ENCODE data around the gene PSME3IP1. TPM values are rescaled to one million over a fixed set of nuclear protein-coding genes. Genes with fewer than 3 reads are reported as not detected.

Gene PSME3IP1
- total RNA-seq, 2 donors from 2014 or later: 26.7 to 32.9 TPM

- TF ChIP-seq POLR2A (IDR thresholded peaks at IDR 0.05) (no peak), CTCF (IDR thresholded peaks at IDR 0.05) (no peak)
- WGBS, 2 donors: 35 to 58% methylated on average over 1 of the region's 1 CpG
- H3K27ac ChIP-seq: no peak overlapping the region
- no peaks in the 10 kb centered on the region for H3K27me3 ChIP-seq
- DNase-seq (no peak), ATAC-seq (no peak)
- H3K36me3 ChIP-seq (replicated peaks in 1 of 2; ENCODE audit: insufficient read depth in 1 of 2, low read depth in 2 of 2): no peaks in the 10 kb centered on the region
- no peak overlapping the region for H3K4me3 ChIP-seq
- H3K4me1 ChIP-seq: no peaks in the 10 kb centered on the region
- no peaks in the 10 kb centered on the region for H3K9me3 ChIP-seq
- intact Hi-C loops (cut with DNase I): no loop called here
Measured at GRCh38 chr16:57108432-57108831, 77.4 kb downstream of the PSME3IP1 start.

GRCh38 chr16:57107321-57107922, 78.4 kb downstream of the PSME3IP1 start:
- Histone ChIP-seq H3K27ac (no peak overlapping the region), H3K27me3 (no peaks in the 10 kb centered on the region), H3K36me3 (replicated peaks in 1 of 2; ENCODE audit: insufficient read depth in 1 of 2, low read depth in 2 of 2) (no peaks in the 10 kb centered on the region), H3K4me1 (no peaks in the 10 kb centered on the region), H3K4me3 (no peak overlapping the region), H3K9me3 (no peaks in the 10 kb centered on the region)
- TF ChIP-seq POLR2A (IDR thresholded peaks at IDR 0.05) (no peak), CTCF (IDR thresholded peaks at IDR 0.05) (no peak)
- no peak for DNase-seq
- ATAC-seq: no peak
- WGBS, 2 donors: 75 to 88% methylated on average over 6 to 9 of the region's 9 CpGs
- intact Hi-C loops (cut with DNase I): no loop called here

- no peaks in the 10 kb centered on the region for H3K27me3 ChIP-seq
- ATAC-seq (no peak), DNase-seq (peak in 3 of 4 donors; percentile 20 to 35 (median 21))
- 90 to 94% methylated on average over 2 of the region's 2 CpGs for WGBS, 2 donors
- no peak overlapping the region for H3K4me3 ChIP-seq
- intact Hi-C loops (cut with DNase I): no loop called here
- H3K4me1 ChIP-seq: no peaks in the 10 kb centered on the region
- H3K36me3 ChIP-seq (replicated peaks in 1 of 2; ENCODE audit: insufficient read depth in 1 of 2, low read depth in 2 of 2): no peaks in the 10 kb centered on the region
- no peaks in the 10 kb centered on the region for H3K9me3 ChIP-seq
- no peak overlapping the region for H3K27ac ChIP-seq
- TF ChIP-seq CTCF (IDR thresholded peaks at IDR 0.05): no peak
- no peak for TF ChIP-seq POLR2A (IDR thresholded peaks at IDR 0.05)
Measured at GRCh38 chr16:57106767-57107166, 79.1 kb downstream of the PSME3IP1 start.

GRCh38 chr16:57105184-57105583, 80.7 kb downstream of the PSME3IP1 start:
- 86 to 92% methylated on average over 7 of the region's 7 CpGs for WGBS, 2 donors
- intact Hi-C loops (cut with DNase I): no loop called here
- H3K9me3 ChIP-seq: no peaks in the 10 kb centered on the region

GRCh38 chr16:57104706-57105105, 81.1 kb downstream of the PSME3IP1 start:
- no peaks in the 10 kb centered on the region for H3K9me3 ChIP-seq
- no peak overlapping the region for H3K27ac ChIP-seq
- ATAC-seq (no peak), DNase-seq (no peak)
- H3K36me3 ChIP-seq (replicated peaks in 1 of 2; ENCODE audit: insufficient read depth in 1 of 2, low read depth in 2 of 2): no peaks in the 10 kb centered on the region
- no peak overlapping the region for H3K4me3 ChIP-seq
- H3K4me1 ChIP-seq: no peaks in the 10 kb centered on the region
- H3K27me3 ChIP-seq: no peaks in the 10 kb centered on the region
- TF ChIP-seq CTCF (IDR thresholded peaks at IDR 0.05) (no peak), POLR2A (IDR thresholded peaks at IDR 0.05) (no peak)
- intact Hi-C loops (cut with DNase I): no loop called here
- WGBS, 2 donors: 67 to 69% methylated on average over 3 of the region's 3 CpGs

More at GRCh38 chr16:57105184-57105583, 80.7 kb downstream of the PSME3IP1 start:
- Histone ChIP-seq H3K4me3 (no peak overlapping the region), H3K27me3 (no peaks in the 10 kb centered on the region), H3K27ac (no peak overlapping the region), H3K36me3 (replicated peaks in 1 of 2; ENCODE audit: insufficient read depth in 1 of 2, low read depth in 2 of 2) (no peaks in the 10 kb centered on the region), H3K4me1 (no peaks in the 10 kb centered on the region)
- TF ChIP-seq POLR2A (IDR thresholded peaks at IDR 0.05): no peak
- DNase-seq: no peak
- ATAC-seq: no peak

Data from body of pancreas (tissue), 4 donors.